HepG2 (cell line): ENCODE data around the gene TANGO2. TPM values are rescaled to one million over a fixed set of nuclear protein-coding genes. Genes with fewer than 3 reads are reported as not detected.

Experiments used
- CEBPB ChIP-seq: IDR thresholded peaks from 2 replicates; pipeline ENCODE4 v1.6.1; 2011; ENCODE audit warnings: low read depth, low read length, improper control_type of control experiment, borderline replicate concordance
- FOSL2 ChIP-seq: sonication (generic); formaldehyde crosslinking; IDR thresholded peaks from 2 replicates; pipeline ENCODE4 v1.4.0; 2020; ENCODE audit warnings: missing genetic modification reagents
- GATAD1 ChIP-seq: IDR thresholded peaks from 2 replicates; pipeline ENCODE4 v1.6.1; 2016; ENCODE audit warnings: missing genetic modification reagents, missing compliant biosample characterization
- GLI4 ChIP-seq: sonication (generic); formaldehyde crosslinking; IDR thresholded peaks from 2 replicates; pipeline ENCODE4 v1.5.1; 2020; ENCODE audit warnings: missing genetic modification reagents, mild to moderate bottlenecking, moderate library complexity, borderline replicate concordance
- KLF11 ChIP-seq: IDR thresholded peaks from 2 replicates; pipeline ENCODE4 v1.6.1; 2016; ENCODE audit warnings: missing compliant biosample characterization
- SP4 ChIP-seq: sonication (generic); formaldehyde crosslinking; IDR thresholded peaks from 2 replicates; pipeline ENCODE4 v1.8.1; 2023; ENCODE audit warnings: mild to moderate bottlenecking, missing genetic modification reagents
- TCF7L2 ChIP-seq: IDR thresholded peaks from 2 replicates; pipeline ENCODE4 v1.6.1; 2011; ENCODE audit warnings: mild to moderate bottlenecking, low read depth, low read length, moderate library complexity
- ZNF10 ChIP-seq: sonication (generic); formaldehyde crosslinking; IDR thresholded peaks from 2 replicates; pipeline ENCODE4 v1.4.0; 2020; ENCODE audit warnings: mild to moderate bottlenecking, low read depth, missing genetic modification reagents, borderline replicate concordance
- ZNF24 ChIP-seq: fragments of 450-650 bp; IDR thresholded peaks from 2 replicates; pipeline ENCODE4 v1.6.1; 2017; ENCODE audit warnings: antibody characterized with exemption, mild to moderate bottlenecking
- ZNF616 ChIP-seq: sonication (generic); formaldehyde crosslinking; IDR thresholded peaks from 2 replicates; pipeline ENCODE4 v1.5.0; 2020; ENCODE audit warnings: low read depth, mild to moderate bottlenecking, missing genetic modification reagents
- ZNF839 ChIP-seq: sonication (generic); formaldehyde crosslinking; IDR thresholded peaks from 2 replicates; pipeline ENCODE4 v1.4.0; 2020; ENCODE audit warnings: missing genetic modification reagents, mild to moderate bottlenecking, borderline replicate concordance
- ZSCAN9 ChIP-seq: IDR thresholded peaks from 2 replicates; pipeline ENCODE4 v1.6.1; 2016; ENCODE audit warnings: borderline replicate concordance
- polyA plus RNA-seq, 8 experiments: library from polyadenylated mRNA; depleted of rRNA in 3 of 8; stranded (reverse) in 7 of 8; unstranded in 1 of 8; fragments of >200 nt; fragmentation: Illumina TruSeq in 4 of 8; extraction: Trizol in 4 of 8; gene quantifications; 2 replicates each; pipeline versions ENCODE4 v1.2.1 to v1.2.3, GENCODE V29; 2011 to 2016; ENCODE audit warnings: low read depth in 4 of 8, missing spikeins in 1 of 8, mixed read lengths in 1 of 8; ENCODE audit not compliant: insufficient read depth in 1 of 8
- total RNA-seq, 5 experiments: library from RNA; depleted of rRNA; stranded (reverse); fragments of >200 nt; fragmentation: Illumina TruSeq; extraction: Trizol; gene quantifications; 2 replicates each; pipeline ENCODE4 v1.2.3, GENCODE V29; 2016; ENCODE audit warnings: low read depth in 1 of 5
- TF ChIP-seq, protein P1 (sequence below): sonication (generic); formaldehyde crosslinking; IDR thresholded peaks from 2 replicates; pipeline ENCODE4 v1.5.1; 2020; ENCODE audit warnings: mild to moderate bottlenecking, missing genetic modification reagents, moderate library complexity
- TF ChIP-seq, protein P2 (sequence below): sonication (generic); formaldehyde crosslinking; IDR thresholded peaks from 2 replicates; pipeline ENCODE4 v1.5.0; 2020; ENCODE audit warnings: mild to moderate bottlenecking, missing genetic modification reagents, borderline replicate concordance
- TF ChIP-seq, protein P3 (sequence below): sonication (generic); formaldehyde crosslinking; IDR thresholded peaks from 2 replicates; pipeline ENCODE4 v1.8.0; 2022; ENCODE audit warnings: mild to moderate bottlenecking, missing genetic modification reagents, borderline replicate concordance
- TF ChIP-seq, protein P4 (sequence below): sonication (generic); formaldehyde crosslinking; IDR thresholded peaks from 2 replicates; pipeline ENCODE4 v1.9.0; 2021; ENCODE audit warnings: missing genetic modification reagents, borderline replicate concordance

The TANGO2 gene
- total and polyA plus RNA-seq, 2 of the 13 experiments (the other 11 are each of a cell fraction or from before 2014, with no cell fraction given) = 12.9 to 14.8 TPM

DNA sequence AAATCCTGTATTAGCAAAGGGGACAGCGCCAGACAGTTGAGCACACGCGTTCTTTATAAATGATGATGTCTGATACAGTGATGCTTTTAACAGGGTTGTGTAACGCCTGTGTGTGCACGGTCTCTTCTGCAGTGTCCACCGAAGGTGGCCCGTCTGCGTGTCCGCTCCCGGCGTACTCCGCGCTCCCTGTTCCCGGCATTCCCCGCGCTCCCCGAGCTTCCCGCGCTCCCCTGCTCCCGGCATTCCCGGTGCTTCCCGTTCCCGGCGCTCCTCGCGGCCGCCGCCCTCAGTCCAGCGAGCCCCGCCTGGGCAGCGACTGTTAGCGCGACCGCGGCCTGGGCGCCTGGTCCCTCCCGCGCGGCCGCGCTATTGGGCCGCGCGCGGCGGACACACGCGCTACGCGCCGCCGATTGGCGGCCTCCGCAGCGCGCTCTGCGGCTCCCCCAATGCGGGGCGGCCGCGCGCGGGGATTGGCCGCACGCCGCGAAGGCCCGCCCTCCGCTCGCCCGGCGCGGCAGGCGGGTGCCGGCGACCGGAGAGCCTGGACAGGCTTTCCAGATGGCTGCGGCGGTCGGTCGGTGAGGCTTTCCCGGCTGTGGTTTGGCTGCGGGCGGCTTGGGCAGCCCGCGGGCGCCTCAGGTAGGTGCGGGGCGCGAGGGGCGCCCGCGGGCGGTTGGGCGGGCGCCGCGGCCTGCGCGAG, 59.0 kb downstream of the TANGO2 start, which contains the start of gene DGCR8 (continued):
- TF ChIP-seq, protein P1, sequence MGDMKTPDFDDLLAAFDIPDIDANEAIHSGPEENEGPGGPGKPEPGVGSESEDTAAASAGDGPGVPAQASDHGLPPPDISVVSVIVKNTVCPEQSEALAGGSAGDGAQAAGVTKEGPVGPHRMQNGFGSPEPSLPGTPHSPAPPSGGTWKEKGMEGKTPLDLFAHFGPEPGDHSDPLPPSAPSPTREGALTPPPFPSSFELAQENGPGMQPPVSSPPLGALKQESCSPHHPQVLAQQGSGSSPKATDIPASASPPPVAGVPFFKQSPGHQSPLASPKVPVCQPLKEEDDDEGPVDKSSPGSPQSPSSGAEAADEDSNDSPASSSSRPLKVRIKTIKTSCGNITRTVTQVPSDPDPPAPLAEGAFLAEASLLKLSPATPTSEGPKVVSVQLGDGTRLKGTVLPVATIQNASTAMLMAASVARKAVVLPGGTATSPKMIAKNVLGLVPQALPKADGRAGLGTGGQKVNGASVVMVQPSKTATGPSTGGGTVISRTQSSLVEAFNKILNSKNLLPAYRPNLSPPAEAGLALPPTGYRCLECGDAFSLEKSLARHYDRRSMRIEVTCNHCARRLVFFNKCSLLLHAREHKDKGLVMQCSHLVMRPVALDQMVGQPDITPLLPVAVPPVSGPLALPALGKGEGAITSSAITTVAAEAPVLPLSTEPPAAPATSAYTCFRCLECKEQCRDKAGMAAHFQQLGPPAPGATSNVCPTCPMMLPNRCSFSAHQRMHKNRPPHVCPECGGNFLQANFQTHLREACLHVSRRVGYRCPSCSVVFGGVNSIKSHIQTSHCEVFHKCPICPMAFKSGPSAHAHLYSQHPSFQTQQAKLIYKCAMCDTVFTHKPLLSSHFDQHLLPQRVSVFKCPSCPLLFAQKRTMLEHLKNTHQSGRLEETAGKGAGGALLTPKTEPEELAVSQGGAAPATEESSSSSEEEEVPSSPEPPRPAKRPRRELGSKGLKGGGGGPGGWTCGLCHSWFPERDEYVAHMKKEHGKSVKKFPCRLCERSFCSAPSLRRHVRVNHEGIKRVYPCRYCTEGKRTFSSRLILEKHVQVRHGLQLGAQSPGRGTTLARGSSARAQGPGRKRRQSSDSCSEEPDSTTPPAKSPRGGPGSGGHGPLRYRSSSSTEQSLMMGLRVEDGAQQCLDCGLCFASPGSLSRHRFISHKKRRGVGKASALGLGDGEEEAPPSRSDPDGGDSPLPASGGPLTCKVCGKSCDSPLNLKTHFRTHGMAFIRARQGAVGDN (CRISPR knock-in tag) = peak; percentile 97
- TF ChIP-seq ZNF10 (CRISPR knock-in tag) = no peak
- TF ChIP-seq, protein P2, sequence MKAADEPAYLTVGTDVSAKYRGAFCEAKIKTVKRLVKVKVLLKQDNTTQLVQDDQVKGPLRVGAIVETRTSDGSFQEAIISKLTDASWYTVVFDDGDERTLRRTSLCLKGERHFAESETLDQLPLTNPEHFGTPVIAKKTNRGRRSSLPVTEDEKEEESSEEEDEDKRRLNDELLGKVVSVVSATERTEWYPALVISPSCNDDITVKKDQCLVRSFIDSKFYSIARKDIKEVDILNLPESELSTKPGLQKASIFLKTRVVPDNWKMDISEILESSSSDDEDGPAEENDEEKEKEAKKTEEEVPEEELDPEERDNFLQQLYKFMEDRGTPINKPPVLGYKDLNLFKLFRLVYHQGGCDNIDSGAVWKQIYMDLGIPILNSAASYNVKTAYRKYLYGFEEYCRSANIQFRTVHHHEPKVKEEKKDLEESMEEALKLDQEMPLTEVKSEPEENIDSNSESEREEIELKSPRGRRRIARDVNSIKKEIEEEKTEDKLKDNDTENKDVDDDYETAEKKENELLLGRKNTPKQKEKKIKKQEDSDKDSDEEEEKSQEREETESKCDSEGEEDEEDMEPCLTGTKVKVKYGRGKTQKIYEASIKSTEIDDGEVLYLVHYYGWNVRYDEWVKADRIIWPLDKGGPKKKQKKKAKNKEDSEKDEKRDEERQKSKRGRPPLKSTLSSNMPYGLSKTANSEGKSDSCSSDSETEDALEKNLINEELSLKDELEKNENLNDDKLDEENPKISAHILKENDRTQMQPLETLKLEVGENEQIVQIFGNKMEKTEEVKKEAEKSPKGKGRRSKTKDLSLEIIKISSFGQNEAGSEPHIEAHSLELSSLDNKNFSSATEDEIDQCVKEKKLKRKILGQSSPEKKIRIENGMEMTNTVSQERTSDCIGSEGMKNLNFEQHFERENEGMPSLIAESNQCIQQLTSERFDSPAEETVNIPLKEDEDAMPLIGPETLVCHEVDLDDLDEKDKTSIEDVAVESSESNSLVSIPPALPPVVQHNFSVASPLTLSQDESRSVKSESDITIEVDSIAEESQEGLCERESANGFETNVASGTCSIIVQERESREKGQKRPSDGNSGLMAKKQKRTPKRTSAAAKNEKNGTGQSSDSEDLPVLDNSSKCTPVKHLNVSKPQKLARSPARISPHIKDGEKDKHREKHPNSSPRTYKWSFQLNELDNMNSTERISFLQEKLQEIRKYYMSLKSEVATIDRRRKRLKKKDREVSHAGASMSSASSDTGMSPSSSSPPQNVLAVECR = peak; percentile 82
- TF ChIP-seq, protein P3, sequence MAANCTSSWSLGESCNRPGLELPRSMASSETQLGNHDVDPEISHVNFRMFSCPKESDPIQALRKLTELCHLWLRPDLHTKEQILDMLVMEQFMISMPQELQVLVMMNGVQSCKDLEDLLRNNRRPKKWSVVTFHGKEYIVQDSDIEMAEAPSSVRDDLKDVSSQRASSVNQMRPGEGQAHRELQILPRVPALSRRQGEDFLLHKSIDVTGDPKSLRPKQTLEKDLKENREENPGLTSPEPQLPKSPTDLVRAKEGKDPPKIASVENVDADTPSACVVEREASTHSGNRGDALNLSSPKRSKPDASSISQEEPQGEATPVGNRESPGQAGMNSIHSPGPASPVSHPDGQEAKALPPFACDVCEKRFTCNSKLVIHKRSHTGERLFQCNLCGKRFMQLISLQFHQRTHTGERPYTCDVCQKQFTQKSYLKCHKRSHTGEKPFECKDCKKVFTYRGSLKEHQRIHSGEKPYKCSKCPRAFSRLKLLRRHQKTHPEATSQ (CRISPR knock-in tag) = no peak
- TF ChIP-seq, protein P4, sequence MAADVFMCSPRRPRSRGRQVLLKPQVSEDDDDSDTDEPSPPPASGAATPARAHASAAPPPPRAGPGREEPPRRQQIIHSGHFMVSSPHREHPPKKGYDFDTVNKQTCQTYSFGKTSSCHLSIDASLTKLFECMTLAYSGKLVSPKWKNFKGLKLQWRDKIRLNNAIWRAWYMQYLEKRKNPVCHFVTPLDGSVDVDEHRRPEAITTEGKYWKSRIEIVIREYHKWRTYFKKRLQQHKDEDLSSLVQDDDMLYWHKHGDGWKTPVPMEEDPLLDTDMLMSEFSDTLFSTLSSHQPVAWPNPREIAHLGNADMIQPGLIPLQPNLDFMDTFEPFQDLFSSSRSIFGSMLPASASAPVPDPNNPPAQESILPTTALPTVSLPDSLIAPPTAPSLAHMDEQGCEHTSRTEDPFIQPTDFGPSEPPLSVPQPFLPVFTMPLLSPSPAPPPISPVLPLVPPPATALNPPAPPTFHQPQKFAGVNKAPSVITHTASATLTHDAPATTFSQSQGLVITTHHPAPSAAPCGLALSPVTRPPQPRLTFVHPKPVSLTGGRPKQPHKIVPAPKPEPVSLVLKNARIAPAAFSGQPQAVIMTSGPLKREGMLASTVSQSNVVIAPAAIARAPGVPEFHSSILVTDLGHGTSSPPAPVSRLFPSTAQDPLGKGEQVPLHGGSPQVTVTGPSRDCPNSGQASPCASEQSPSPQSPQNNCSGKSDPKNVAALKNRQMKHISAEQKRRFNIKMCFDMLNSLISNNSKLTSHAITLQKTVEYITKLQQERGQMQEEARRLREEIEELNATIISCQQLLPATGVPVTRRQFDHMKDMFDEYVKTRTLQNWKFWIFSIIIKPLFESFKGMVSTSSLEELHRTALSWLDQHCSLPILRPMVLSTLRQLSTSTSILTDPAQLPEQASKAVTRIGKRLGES (CRISPR knock-in tag) = no peak
- peak; percentile 83 for TF ChIP-seq ZSCAN9 (CRISPR knock-in tag)
- TF ChIP-seq TCF7L2 = no peak
- TF ChIP-seq GLI4 (CRISPR knock-in tag) = no peak; the same call in 1 of the 2 replicates
- TF ChIP-seq FOSL2 = peak; percentile 53
- TF ChIP-seq ZNF24 = no peak
- peak; percentile 72; the same call in 1 of the 2 replicates for TF ChIP-seq ZNF839
- peak; percentile 95 for TF ChIP-seq GATAD1 (CRISPR knock-in tag)
- peak; percentile 84; the same call in 1 of the 2 replicates for TF ChIP-seq ZNF616 (CRISPR knock-in tag)
- peak; percentile 84; the same call in 1 of the 2 replicates for TF ChIP-seq KLF11 (CRISPR knock-in tag)
- peak; percentile 61; the same call in 1 of the 2 replicates for TF ChIP-seq CEBPB
- peak; percentile 65 for TF ChIP-seq SP4 (CRISPR knock-in tag)
